ENCODE data around the gene DENND4C.

DNA sequence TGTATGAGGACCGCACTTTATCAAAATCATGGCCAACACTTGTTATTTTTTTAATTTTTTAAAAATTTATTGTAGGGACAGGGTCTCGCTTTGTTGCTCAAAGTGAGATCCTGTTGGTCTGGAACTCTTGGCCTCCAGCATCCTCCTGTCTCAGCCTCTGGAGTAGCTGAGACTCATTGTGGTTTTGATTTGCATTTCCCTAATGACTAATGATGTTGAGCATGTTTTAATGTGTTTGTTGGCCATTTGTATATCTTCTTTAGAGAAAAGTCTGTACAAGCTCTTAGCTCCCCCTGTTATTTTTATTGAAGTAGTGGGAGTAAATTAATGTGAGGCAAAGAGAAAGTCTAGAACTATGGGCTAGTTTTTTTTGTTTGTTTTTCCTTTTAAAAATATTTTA, 151.2 kb downstream of the DENND4C start:
- no peak for TF ChIP-seq SIN3A (IDR thresholded peaks at IDR 0.05; ENCODE audit: borderline replicate concordance, insufficient read depth, low read length)
- no peak for TF ChIP-seq POLR2AphosphoS5 (IDR thresholded peaks at IDR 0.05; ENCODE audit: low read depth, low read length)
- TF ChIP-seq TAF1 (IDR thresholded peaks at IDR 0.05; ENCODE audit: borderline replicate concordance, insufficient read depth, low read length): no peak

All from PFSK-1 (cell line).